OCI-LY1 (cell line): ENCODE results near the gene FAM124A.

Source experiments
- H2AFZ ChIP-seq: fragments of 200-600 bp; sonication (generic), shearing (Covaris generic); 2 replicates; pipeline ENCODE4 v1.6.0; 2014; ENCODE audit warnings: antibody characterized with exemption, mild to moderate bottlenecking, low read length
- H3F3A ChIP-seq: fragments of 200-600 bp; sonication (generic), shearing (Covaris generic); 2 replicates; pipeline ENCODE4 v1.6.0; 2014; ENCODE audit warnings: mild to moderate bottlenecking, antibody characterized with exemption, low read length, moderate library complexity; ENCODE audit not compliant: insufficient read depth
- H3K27ac ChIP-seq: fragments of 200-600 bp; sonication (generic); 2 replicates; pipeline ENCODE4 v1.5.1; 2014; ENCODE audit warnings: low read length, mixed run types, mild to moderate bottlenecking, low read depth; ENCODE audit not compliant: poor library complexity, severe bottlenecking
- H3K27me3 ChIP-seq: fragments of 200-600 bp; sonication (generic); 2 replicates; pipeline ENCODE4 v1.6.0; 2014; ENCODE audit warnings: antibody characterized with exemption, mild to moderate bottlenecking, low read length, moderate library complexity; ENCODE audit not compliant: insufficient read depth
- H3K36me3 ChIP-seq: fragments of 200-600 bp; sonication (generic); 2 replicates; pipeline ENCODE4 v1.6.1; 2014; ENCODE audit warnings: mild to moderate bottlenecking, antibody characterized with exemption, low read length, moderate library complexity, mixed read lengths; ENCODE audit not compliant: insufficient read depth
- H3K4me1 ChIP-seq: fragments of 200-600 bp; sonication (generic); 2 replicates; pipeline ENCODE4 v1.5.1; 2014; ENCODE audit warnings: mild to moderate bottlenecking, low read length, moderate library complexity; ENCODE audit not compliant: insufficient read depth, severe bottlenecking
- H3K4me2 ChIP-seq: fragments of 200-600 bp; sonication (generic), shearing (Covaris generic); 2 replicates; pipeline ENCODE4 v1.6.1; 2014; ENCODE audit warnings: low read length
- H3K4me3 ChIP-seq: fragments of 200-600 bp; sonication (generic); 2 replicates; pipeline ENCODE4 v1.5.1; 2014; ENCODE audit warnings: low read length, low read depth, mild to moderate bottlenecking, mixed read lengths; ENCODE audit not compliant: poor library complexity, severe bottlenecking
- H3K79me2 ChIP-seq: fragments of 200-600 bp; shearing (Covaris generic); 2 replicates; pipeline ENCODE4 v1.6.1; 2016; ENCODE audit warnings: mixed run types, low read length, mixed read lengths; ENCODE audit not compliant: insufficient read depth
- H3K9ac ChIP-seq: fragments of 200-600 bp; sonication (generic), shearing (Covaris generic); 2 replicates; pipeline ENCODE4 v1.6.1; 2014; ENCODE audit warnings: mild to moderate bottlenecking, low read length, mixed read lengths
- H3K9me2 ChIP-seq: fragments of 200-600 bp; sonication (generic), shearing (Covaris generic); 2 replicates; pipeline ENCODE4 v1.6.1; 2014; ENCODE audit warnings: low read depth, mild to moderate bottlenecking, low read length, mixed read lengths
- H3K9me3 ChIP-seq: fragments of 200-600 bp; shearing (Covaris generic); 2 replicates; pipeline ENCODE4 v1.6.1; 2014; ENCODE audit warnings: low read length, mixed read lengths
- H4K20me1 ChIP-seq: fragments of 200-600 bp; sonication (generic), shearing (Covaris generic); 2 replicates; pipeline ENCODE4 v1.6.0; 2016; ENCODE audit warnings: mild to moderate bottlenecking, low read length; ENCODE audit not compliant: insufficient read depth
- EZH2 ChIP-seq: fragments of 200-600 bp; sonication (generic), shearing (Covaris generic); IDR thresholded peaks from 2 replicates; pipeline ENCODE4 v1.8.0; 2017; ENCODE audit warnings: borderline replicate concordance, mixed run types, mild to moderate bottlenecking, antibody characterized with exemption, low read length, moderate library complexity, mixed read lengths
- TF ChIP-seq, protein P1 (sequence below): fragments of 200-600 bp; sonication (generic), shearing (Covaris generic); IDR thresholded peaks from 2 replicates; pipeline ENCODE4 v1.5.1; 2017; ENCODE audit warnings: mild to moderate bottlenecking, antibody characterized with exemption, low read length, moderate library complexity, mixed read lengths

The FAM124A gene

DNA sequence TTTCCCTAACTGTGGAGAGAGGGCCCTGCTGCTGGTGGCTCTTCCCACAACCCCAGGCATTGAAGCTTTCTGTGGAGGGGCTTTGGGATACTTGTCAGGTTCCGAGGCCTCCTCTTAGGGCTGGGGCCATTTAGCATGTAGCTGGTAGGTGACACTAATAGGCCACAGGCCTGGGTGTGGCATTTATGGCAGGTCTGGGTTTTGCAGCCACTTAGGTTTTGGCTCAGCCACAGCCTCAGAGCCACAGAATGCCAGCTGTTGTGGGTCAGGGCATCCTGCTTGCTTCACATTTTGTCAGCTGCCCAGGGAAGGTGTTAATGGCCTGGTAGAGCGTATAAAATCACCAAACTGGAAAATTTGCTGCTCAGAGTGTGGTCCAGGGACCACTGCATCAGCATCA lies 15.7 kb downstream of the FAM124A start:
- no peak overlapping the region for H3K27ac ChIP-seq
- H4K20me1 ChIP-seq = no peaks in the 10 kb centered on the region
- H3K9ac ChIP-seq = no peak overlapping the region
- no peaks in the 10 kb centered on the region for H3K9me3 ChIP-seq
- H3K36me3 ChIP-seq = no peaks in the 10 kb centered on the region
- H3K4me3 ChIP-seq = no peak overlapping the region
- H3K27me3 ChIP-seq = peaks cover 3% of the 10 kb centered on the region; the same call in 1 of the 2 replicates
- H3K9me2 ChIP-seq = no peaks in the 10 kb centered on the region
- H3K4me1 ChIP-seq = no peaks in the 10 kb centered on the region
- no peak overlapping the region for H2AFZ ChIP-seq
- TF ChIP-seq, protein P1, sequence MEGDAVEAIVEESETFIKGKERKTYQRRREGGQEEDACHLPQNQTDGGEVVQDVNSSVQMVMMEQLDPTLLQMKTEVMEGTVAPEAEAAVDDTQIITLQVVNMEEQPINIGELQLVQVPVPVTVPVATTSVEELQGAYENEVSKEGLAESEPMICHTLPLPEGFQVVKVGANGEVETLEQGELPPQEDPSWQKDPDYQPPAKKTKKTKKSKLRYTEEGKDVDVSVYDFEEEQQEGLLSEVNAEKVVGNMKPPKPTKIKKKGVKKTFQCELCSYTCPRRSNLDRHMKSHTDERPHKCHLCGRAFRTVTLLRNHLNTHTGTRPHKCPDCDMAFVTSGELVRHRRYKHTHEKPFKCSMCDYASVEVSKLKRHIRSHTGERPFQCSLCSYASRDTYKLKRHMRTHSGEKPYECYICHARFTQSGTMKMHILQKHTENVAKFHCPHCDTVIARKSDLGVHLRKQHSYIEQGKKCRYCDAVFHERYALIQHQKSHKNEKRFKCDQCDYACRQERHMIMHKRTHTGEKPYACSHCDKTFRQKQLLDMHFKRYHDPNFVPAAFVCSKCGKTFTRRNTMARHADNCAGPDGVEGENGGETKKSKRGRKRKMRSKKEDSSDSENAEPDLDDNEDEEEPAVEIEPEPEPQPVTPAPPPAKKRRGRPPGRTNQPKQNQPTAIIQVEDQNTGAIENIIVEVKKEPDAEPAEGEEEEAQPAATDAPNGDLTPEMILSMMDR = no peak
- TF ChIP-seq EZH2 = no peak
- H3K79me2 ChIP-seq = no peaks in the 10 kb centered on the region
- no peaks in the 10 kb centered on the region for H3F3A ChIP-seq
- H3K4me2 ChIP-seq = no peak overlapping the region

DNA sequence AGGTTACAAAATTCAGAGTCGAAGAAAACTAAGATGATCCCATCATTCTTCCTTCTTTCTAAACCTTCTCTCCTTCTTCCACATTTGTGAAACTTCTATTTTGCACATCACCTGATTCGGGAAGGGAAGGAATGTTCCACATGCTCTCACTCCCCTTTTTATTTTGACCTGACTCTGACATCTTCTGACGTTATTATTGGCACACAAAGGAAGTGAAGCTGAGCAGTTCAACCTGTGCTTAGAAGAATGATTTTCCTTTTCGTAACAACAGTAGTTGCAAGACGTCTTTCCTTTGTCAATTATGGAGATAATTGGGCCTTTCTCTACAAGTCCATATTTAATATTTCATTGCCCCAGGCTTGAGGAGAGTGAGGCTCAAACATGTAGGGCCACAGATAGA lies 18.0 kb downstream of the FAM124A start:
- Histone ChIP-seq H3K4me1 (no peaks in the 10 kb centered on the region), H3K27me3 (no peaks in the 10 kb centered on the region; the same call in 1 of the 2 replicates), H3K27ac (no peak overlapping the region), H3K4me2 (no peak overlapping the region), H3K4me3 (no peak overlapping the region), H3K9ac (no peak overlapping the region), H3K9me2 (no peaks in the 10 kb centered on the region), H4K20me1 (no peaks in the 10 kb centered on the region), H3K9me3 (no peaks in the 10 kb centered on the region), H3K36me3 (no peaks in the 10 kb centered on the region), H3K79me2 (no peaks in the 10 kb centered on the region), H2AFZ (no peak overlapping the region), H3F3A (no peaks in the 10 kb centered on the region)
- no peak for TF ChIP-seq EZH2
- TF ChIP-seq, protein P1 = no peak

DNA sequence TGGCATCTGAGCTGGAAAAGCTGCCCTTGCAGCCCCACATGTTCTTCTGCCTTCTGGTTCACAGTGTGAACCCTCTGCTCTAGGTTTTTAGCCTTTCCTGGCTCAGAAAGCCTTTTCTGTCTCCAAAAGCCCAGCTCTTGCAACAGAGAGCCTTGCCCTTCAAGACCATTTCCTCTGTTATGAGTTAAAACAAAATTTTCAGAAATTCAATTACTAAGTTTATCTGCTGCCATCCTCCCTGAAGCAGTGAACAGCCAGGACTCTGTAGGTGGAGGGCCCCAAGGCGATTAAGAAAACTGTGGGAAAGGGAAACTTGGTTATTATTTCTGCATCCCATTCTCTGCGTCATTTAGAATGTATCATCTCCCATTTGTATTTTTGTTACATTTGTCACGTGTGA lies 18.8 kb downstream of the FAM124A start:
- H3K9ac ChIP-seq = no peak overlapping the region

More for the DNA sequence above, 18.8 kb downstream of the FAM124A start:
- H3K36me3 ChIP-seq = no peaks in the 10 kb centered on the region
- TF ChIP-seq, protein P1 = no peak
- TF ChIP-seq EZH2 = no peak
- H4K20me1 ChIP-seq = no peaks in the 10 kb centered on the region
- H3K79me2 ChIP-seq = no peaks in the 10 kb centered on the region
- H3K27me3 ChIP-seq = no peaks in the 10 kb centered on the region; the same call in 1 of the 2 replicates
- H3K4me1 ChIP-seq = no peaks in the 10 kb centered on the region
- no peaks in the 10 kb centered on the region for H3K9me3 ChIP-seq
- no peak overlapping the region for H2AFZ ChIP-seq
- no peak overlapping the region for H3K4me3 ChIP-seq
- H3K9me2 ChIP-seq = no peaks in the 10 kb centered on the region
- no peak overlapping the region for H3K4me2 ChIP-seq
- H3K27ac ChIP-seq = no peak overlapping the region
- no peaks in the 10 kb centered on the region for H3F3A ChIP-seq
